ENCODE results near the gene FLNC. TPM values are rescaled to one million over a fixed set of nuclear protein-coding genes. Genes with fewer than 3 reads are reported as not detected.

The FLNC gene
- total and polyA plus RNA-seq, 2 donors (not counting 1 experiment from before 2014, with no cell fraction given) = 0.01 TPM; not detected in 1

DNA sequence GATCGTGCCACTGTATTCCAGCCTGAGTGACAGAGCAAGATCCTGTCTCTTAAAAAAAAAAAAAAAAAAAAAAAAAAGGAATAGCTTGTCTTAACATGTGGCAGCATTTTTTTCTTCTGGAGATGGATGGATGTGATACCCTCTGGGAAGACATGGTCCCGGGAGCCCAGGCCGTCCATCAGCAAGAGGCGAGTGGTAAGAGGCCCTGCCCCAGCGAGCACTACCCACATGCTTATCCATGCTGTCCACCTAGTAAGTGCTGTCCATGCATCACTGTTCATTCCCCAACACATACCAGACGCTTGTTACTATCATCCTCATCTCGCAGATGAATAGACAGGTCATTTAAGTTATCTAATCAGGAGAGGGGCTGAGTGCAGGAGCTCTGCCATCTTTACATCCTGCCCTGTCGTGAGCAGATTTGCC, 45.3 kb downstream of the FLNC start:
- ChIA-PET CTCF (interaction anchor here (1.2 kb wide), 1 partner anchor 8 kb away, joined by 5 read pairs; no protein-coding TSS in a partner anchor), POLR2A (interaction anchor here (0.6 to 0.8 kb wide), 2 partner anchors 16 to 347 kb away, joined by 3 to 4 read pairs; no protein-coding TSS in a partner anchor)
- H3K27ac ChIP-seq (ENCODE audit: low read length in 2 of 2) = no peak overlapping the region
- no peaks in the 10 kb centered on the region for H3K36me3 ChIP-seq (replicated peaks in 1 of 2; ENCODE audit: control extremely low read depth in 1 of 2, control insufficient read depth in 1 of 2, extremely low read depth in 1 of 2, insufficient read depth in 2 of 2, low read length in 1 of 2)
- Mint-ChIP-seq H3K4me3 (no peak overlapping the region), H3K9me3 (ENCODE audit: insufficient read depth) (no peaks in the 10 kb centered on the region), H3K27ac (no peak overlapping the region), H3K4me1 (peaks cover 2% of the 10 kb centered on the region), H3K27me3 (peaks cover under 1% of the 10 kb centered on the region)
- no peak overlapping the region for H2AFZ ChIP-seq (ENCODE audit: insufficient read depth, low read depth, low read length, poor library complexity, severe bottlenecking)
- H3K79me2 ChIP-seq (ENCODE audit: control insufficient read depth, insufficient read depth, low read length) = no peaks in the 10 kb centered on the region
- no peaks in the 10 kb centered on the region for H3K9me3 ChIP-seq (ENCODE audit: control extremely low read depth in 1 of 3, control insufficient read depth in 2 of 3, insufficient read depth in 1 of 3, low read length in 2 of 3)
- H3K4me2 ChIP-seq (replicated peaks; ENCODE audit: low read depth, low read length, poor library complexity, severe bottlenecking) = no peak overlapping the region
- ATAC-seq (ENCODE audit: low read depth) = no peak
- intact Hi-C loops (cut with micrococcal nuclease) = no loop called here
- no peak for DNase-seq
- H3K9ac ChIP-seq (ENCODE audit: low read length) = no peak overlapping the region
- no peak overlapping the region for H3K4me3 ChIP-seq (ENCODE audit: control extremely low read depth in 1 of 5, extremely low read depth in 1 of 5, insufficient read depth in 1 of 5, low read depth in 2 of 5, low read length in 4 of 5)
- TF ChIP-seq CTCF (IDR thresholded peaks at IDR 0.05) (no peak), EZH2 (IDR thresholded peaks at IDR 0.05; ENCODE audit: borderline replicate concordance, insufficient read depth, low read depth, low read length, poor library complexity, severe bottlenecking) (no peak)
- 96% methylated on average over 3 of the region's 8 CpGs for WGBS (ENCODE audit: insufficient coverage)
- peaks cover under 1% of the 10 kb centered on the region for H4K20me1 ChIP-seq (ENCODE audit: control insufficient read depth, insufficient read depth, low read length, poor library complexity, severe bottlenecking)
- H3K4me1 ChIP-seq (ENCODE audit: control insufficient read depth in 2 of 2, insufficient read depth in 2 of 2, low read length in 2 of 2) = peaks cover 0 to 3% of the 10 kb centered on the region in 2 donors
- H3K27me3 ChIP-seq (replicated peaks in 1 of 4; ENCODE audit: control extremely low read depth in 1 of 4, control insufficient read depth in 3 of 4, insufficient read depth in 4 of 4, low read length in 3 of 4) = peaks cover 0 to 4% (median under 1%) of the 10 kb centered on the region in 4 experiments

GRCh38 chr7:128876127-128876526, 45.9 kb downstream of the FLNC start:
- no peaks in the 10 kb centered on the region for H4K20me1 ChIP-seq (ENCODE audit: control insufficient read depth, insufficient read depth, low read length, poor library complexity, severe bottlenecking)
- H3K4me3 Mint-ChIP-seq = no peak overlapping the region
- H3K27me3 Mint-ChIP-seq = no peaks in the 10 kb centered on the region
- H3K27ac ChIP-seq (ENCODE audit: low read length in 2 of 2) = no peak overlapping the region
- no peak for TF ChIP-seq CTCF (IDR thresholded peaks at IDR 0.05)
- no peak for TF ChIP-seq EZH2 (IDR thresholded peaks at IDR 0.05; ENCODE audit: borderline replicate concordance, insufficient read depth, low read depth, low read length, poor library complexity, severe bottlenecking)
- ATAC-seq (ENCODE audit: low read depth) (no peak), DNase-seq (no peak)
- POLR2A ChIA-PET = no interaction called here
- no peak overlapping the region for H2AFZ ChIP-seq (ENCODE audit: insufficient read depth, low read depth, low read length, poor library complexity, severe bottlenecking)
- no peak overlapping the region for H3K4me2 ChIP-seq (replicated peaks; ENCODE audit: low read depth, low read length, poor library complexity, severe bottlenecking)
- H3K36me3 ChIP-seq (replicated peaks in 1 of 2; ENCODE audit: control extremely low read depth in 1 of 2, control insufficient read depth in 1 of 2, extremely low read depth in 1 of 2, insufficient read depth in 2 of 2, low read length in 1 of 2) = no peaks in the 10 kb centered on the region
- no peaks in the 10 kb centered on the region for H3K9me3 ChIP-seq (ENCODE audit: control extremely low read depth in 1 of 3, control insufficient read depth in 2 of 3, insufficient read depth in 1 of 3, low read length in 2 of 3)
- peaks cover 0 to 3% (median 0%) of the 10 kb centered on the region in 4 experiments for H3K27me3 ChIP-seq (replicated peaks in 1 of 4; ENCODE audit: control extremely low read depth in 1 of 4, control insufficient read depth in 3 of 4, insufficient read depth in 4 of 4, low read length in 3 of 4)
- WGBS (ENCODE audit: insufficient coverage) = 100% methylated on average over 1 of the region's 3 CpGs
- no peaks in the 10 kb centered on the region for H3K4me1 ChIP-seq (ENCODE audit: control insufficient read depth in 2 of 2, insufficient read depth in 2 of 2, low read length in 2 of 2)
- H3K9me3 Mint-ChIP-seq (ENCODE audit: insufficient read depth) = no peaks in the 10 kb centered on the region
- H3K79me2 ChIP-seq (ENCODE audit: control insufficient read depth, insufficient read depth, low read length) = no peaks in the 10 kb centered on the region
- intact Hi-C loops (cut with micrococcal nuclease) = no loop called here
- no peak overlapping the region for H3K9ac ChIP-seq (ENCODE audit: low read length)
- CTCF ChIA-PET = no interaction called here
- no peak overlapping the region for H3K4me3 ChIP-seq (ENCODE audit: control extremely low read depth in 1 of 5, extremely low read depth in 1 of 5, insufficient read depth in 1 of 5, low read depth in 2 of 5, low read length in 4 of 5)
- no peak overlapping the region for H3K27ac Mint-ChIP-seq
- H3K4me1 Mint-ChIP-seq = no peaks in the 10 kb centered on the region

All from B cell (primary cell).